Liver (tissue), 9 donors: Measurements from ENCODE around the gene F7. TPM values are rescaled to one million over a fixed set of nuclear protein-coding genes. Genes with fewer than 3 reads are reported as not detected.

ENCODE experiments used
- DNase-seq: peaks from one replicate; pipeline ENCODE4 v3.0.0-alpha.2; 2017; ENCODE audit warnings: low spot score
- H3K27ac ChIP-seq, 2 donors: one replicate each; pipeline ENCODE4 v1.7.0; 2013; ENCODE audit warnings: inconsistent platforms in 2 of 2, low read length in 2 of 2, control low read depth in 1 of 2, low read depth in 1 of 2, mild to moderate bottlenecking in 1 of 2
- H3K27me3 ChIP-seq, 4 donors: one replicate each; pipeline versions ENCODE4 v1.6.1 to v1.7.0; 2013; ENCODE audit warnings: low read length in 3 of 4, inconsistent platforms in 1 of 4, mild to moderate bottlenecking in 1 of 4, moderate library complexity in 1 of 4; ENCODE audit not compliant: control insufficient read depth in 4 of 4, insufficient read depth in 4 of 4
- H3K36me3 ChIP-seq, 4 donors: one replicate each; pipeline versions ENCODE4 v1.6.1 to v1.7.0; 2013; ENCODE audit warnings: low read length in 3 of 4, mild to moderate bottlenecking in 3 of 4, low read depth in 1 of 4, moderate library complexity in 1 of 4; ENCODE audit not compliant: control insufficient read depth in 4 of 4, insufficient read depth in 3 of 4
- H3K4me1 ChIP-seq, 4 donors: one replicate each; pipeline versions ENCODE4 v1.6.1 to v1.7.0; 2013; ENCODE audit warnings: low read length in 3 of 4, mild to moderate bottlenecking in 3 of 4, moderate library complexity in 1 of 4; ENCODE audit not compliant: control insufficient read depth in 4 of 4, insufficient read depth in 4 of 4
- H3K4me3 ChIP-seq, 3 donors: one replicate each; pipeline versions ENCODE4 v1.6.1 to v1.7.0; 2013; ENCODE audit warnings: low read length in 3 of 3, control low read depth in 1 of 3, low read depth in 1 of 3, mild to moderate bottlenecking in 1 of 3
- H3K9ac ChIP-seq, 2 donors: one replicate each; pipeline ENCODE4 v1.7.0; 2013; ENCODE audit warnings: low read length in 2 of 2, mild to moderate bottlenecking in 2 of 2, moderate library complexity in 2 of 2, control low read depth in 1 of 2, low read depth in 1 of 2
- H3K9me3 ChIP-seq, 4 donors: one replicate each; pipeline versions ENCODE4 v1.6.1 to v1.7.0; 2013; ENCODE audit warnings: low read length in 3 of 4; ENCODE audit not compliant: control insufficient read depth in 4 of 4
- EGR1 ChIP-seq, 2 donors: IDR thresholded peaks; 2 replicates each; pipeline ENCODE4 v1.6.1; 2016 to 2018; ENCODE audit warnings: antibody characterized with exemption in 2 of 2, low read depth in 2 of 2
- FOXA1 ChIP-seq: IDR thresholded peaks from 2 replicates; pipeline ENCODE4 v1.6.1; 2016; ENCODE audit warnings: antibody characterized with exemption
- FOXA2 ChIP-seq: IDR thresholded peaks from 2 replicates; pipeline ENCODE4 v1.6.1; 2016; ENCODE audit warnings: antibody characterized with exemption
- GABPA ChIP-seq, 2 donors: IDR thresholded peaks in 1 of 2; conservative IDR thresholded peaks in 1 of 2; 2 replicates each; pipeline ENCODE4 v1.6.1; 2016; ENCODE audit warnings: antibody characterized with exemption in 2 of 2, mild to moderate bottlenecking in 1 of 2, moderate library complexity in 1 of 2
- HNF4A ChIP-seq, 2 donors: conservative IDR thresholded peaks; 2 replicates each; pipeline ENCODE4 v1.6.1; 2016; ENCODE audit warnings: antibody characterized with exemption in 2 of 2, mild to moderate bottlenecking in 2 of 2
- HNF4G ChIP-seq: IDR thresholded peaks from 2 replicates; pipeline ENCODE4 v1.6.1; 2016; ENCODE audit warnings: antibody characterized with exemption
- JUND ChIP-seq, 2 donors: IDR thresholded peaks; 2 replicates each; pipeline ENCODE4 v1.6.1; 2016; ENCODE audit warnings: antibody characterized with exemption in 2 of 2
- NR2F2 ChIP-seq: IDR thresholded peaks from 2 replicates; pipeline ENCODE4 v1.6.1; 2016; ENCODE audit warnings: antibody characterized with exemption
- RAD21 ChIP-seq, 2 donors: IDR thresholded peaks; 2 replicates each; pipeline ENCODE4 v1.6.1; 2016; ENCODE audit warnings: antibody characterized with exemption in 2 of 2, mild to moderate bottlenecking in 2 of 2
- RXRA ChIP-seq, 2 donors: IDR thresholded peaks; 2 replicates each; pipeline ENCODE4 v1.6.1; 2017 to 2018; ENCODE audit warnings: antibody characterized with exemption in 2 of 2, mild to moderate bottlenecking in 1 of 2
- SP1 ChIP-seq: IDR thresholded peaks from 2 replicates; pipeline ENCODE4 v1.6.1; 2018; ENCODE audit warnings: antibody characterized with exemption, mild to moderate bottlenecking
- TAF1 ChIP-seq: conservative IDR thresholded peaks from 2 replicates; pipeline ENCODE4 v1.6.1; 2016; ENCODE audit warnings: antibody characterized with exemption, mild to moderate bottlenecking
- YY1 ChIP-seq: IDR thresholded peaks from 2 replicates; pipeline ENCODE4 v1.6.1; 2016; ENCODE audit warnings: antibody characterized with exemption, mild to moderate bottlenecking
- WGBS: extraction: QIAGEN DNeasy Blood & Tissue Kit; methylation state at CpG from one replicate; pipeline ENCODE4 v1.1.7; 2013; 5-methylcytosine and 5-hydroxymethylcytosine counted together
- polyA plus RNA-seq, 2 donors: library from polyadenylated mRNA; stranded (reverse) in 1 of 2; unstranded in 1 of 2; fragments of 200-250 nt in 1 of 2; fragments of >200 nt in 1 of 2; fragmentation: Nextera tagmentation in 1 of 2; extraction: Ambion mirVana in 1 of 2; gene quantifications; one replicate each; pipeline versions ENCODE4 v1.2.1 to v1.2.3, GENCODE V29; 2013 to 2015
- total RNA-seq, 2 donors: library from RNA; depleted of rRNA; stranded (reverse); fragments of >200 nt; gene quantifications; one replicate each; pipeline ENCODE4 v1.2.3, GENCODE V29; 2014
- TF ChIP-seq, protein P1 (sequence below): IDR thresholded peaks from 2 replicates; pipeline ENCODE4 v1.6.1; 2016; ENCODE audit warnings: antibody characterized with exemption, mild to moderate bottlenecking
- TF ChIP-seq, protein P2 (sequence below): IDR thresholded peaks from 2 replicates; pipeline ENCODE4 v1.6.1; 2016; ENCODE audit warnings: antibody characterized with exemption
- TF ChIP-seq, protein P3 (sequence below): IDR thresholded peaks from 2 replicates; pipeline ENCODE4 v1.6.1; 2016; ENCODE audit warnings: antibody characterized with exemption
- TF ChIP-seq, protein P4 (sequence below): fragments of 150-350 bp; IDR thresholded peaks from 2 replicates; pipeline ENCODE4 v1.5.1; 2017; ENCODE audit warnings: improper control_type of control experiment, low read depth, low read length; ENCODE audit not compliant: missing input control
- TF ChIP-seq, protein P5 (sequence below): IDR thresholded peaks from 2 replicates; pipeline ENCODE4 v1.6.1; 2016; ENCODE audit warnings: antibody characterized with exemption
- donor health status: healthy.
- donor health status: healthy.
- donor health status: healthy.
- donor health status: healthy.
- donor health status: healthy.

The F7 gene
- total and polyA plus RNA-seq, 4 donors: 46.6 to 92.6 (median 66.2) TPM

DNA sequence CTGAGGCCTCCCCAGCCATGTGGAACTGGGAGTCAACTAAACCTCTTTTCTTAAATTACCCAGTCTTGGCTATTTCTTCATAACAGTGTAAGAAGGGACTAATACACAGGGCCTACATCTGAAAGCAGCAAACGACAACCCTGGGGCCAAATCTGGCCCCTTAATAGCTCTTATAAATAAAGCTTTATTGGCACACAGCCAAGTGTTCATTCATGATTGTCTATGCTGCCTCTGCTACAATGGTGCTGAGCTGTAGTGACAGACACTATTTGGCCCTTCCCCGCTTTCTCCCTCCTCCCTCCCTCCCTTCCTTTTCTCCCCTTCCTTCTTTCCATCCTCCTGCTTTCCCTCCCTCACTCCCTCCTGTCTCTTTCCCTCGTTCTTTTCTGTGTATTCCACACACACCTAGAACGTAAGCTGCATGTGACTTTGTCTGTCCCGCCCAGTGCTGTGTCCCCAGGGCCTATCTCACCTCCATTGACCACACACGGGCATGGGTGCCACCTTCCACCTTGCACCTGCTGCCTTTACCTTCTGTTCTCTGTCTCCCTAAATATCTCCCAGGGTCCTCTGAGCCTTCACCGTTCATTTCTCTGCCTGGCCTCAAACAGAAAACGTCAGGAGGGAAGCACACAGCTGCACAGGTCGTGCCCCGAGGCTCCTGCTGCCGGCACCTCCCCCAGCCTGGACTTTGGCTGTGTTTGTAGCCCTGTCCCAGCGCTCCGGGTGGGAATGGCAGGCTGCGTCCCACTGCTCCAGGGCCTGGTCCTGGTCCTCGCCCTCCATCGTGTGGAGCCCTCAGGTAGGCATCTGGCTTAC is 52.5 kb downstream of the F7 start, which contains the start of gene PROZ:
Gene PROZ (plus strand): TSS at position 720 of the 819 bp plus-strand sequence. CDS start 13 bp downstream, at position 733.
- peak within 1 kb of the TSS; percentile 66 to 78 for H3K9ac ChIP-seq
- no peaks in the 10 kb centered on the region for H3K9me3 ChIP-seq
- peaks cover 0 to 35% (median 22%) of the 10 kb centered on the region in 4 donors for H3K4me1 ChIP-seq
- H3K36me3 ChIP-seq: peaks cover 0 to 5% (median 2%) of the 10 kb centered on the region in 4 donors
- TF ChIP-seq TAF1: no peak
- no peak for TF ChIP-seq FOXA1
- TF ChIP-seq SP1: peak; percentile 95
- TF ChIP-seq YY1: peak; percentile 81
- TF ChIP-seq HNF4A (conservative IDR thresholded peaks at IDR 0.05): peak; percentile 90 to 91
- peak in 1 of 2 donors; percentile 41 for TF ChIP-seq EGR1 (IDR thresholded peaks at IDR 0.05; ENCODE audit: low read depth in 2 of 2)
- no peak for TF ChIP-seq GABPA (IDR thresholded peaks at IDR 0.05 in 1 of 2, conservative IDR thresholded peaks at IDR 0.05 in 1 of 2)
- TF ChIP-seq RAD21 (IDR thresholded peaks at IDR 0.05): peak; percentile 33 to 60
- TF ChIP-seq HNF4G: peak; percentile 84
- peak; percentile 15 for TF ChIP-seq FOXA2
- TF ChIP-seq NR2F2: peak; percentile 18
- TF ChIP-seq RXRA (IDR thresholded peaks at IDR 0.05): peak; percentile 71 to 77
- TF ChIP-seq, protein P1, sequence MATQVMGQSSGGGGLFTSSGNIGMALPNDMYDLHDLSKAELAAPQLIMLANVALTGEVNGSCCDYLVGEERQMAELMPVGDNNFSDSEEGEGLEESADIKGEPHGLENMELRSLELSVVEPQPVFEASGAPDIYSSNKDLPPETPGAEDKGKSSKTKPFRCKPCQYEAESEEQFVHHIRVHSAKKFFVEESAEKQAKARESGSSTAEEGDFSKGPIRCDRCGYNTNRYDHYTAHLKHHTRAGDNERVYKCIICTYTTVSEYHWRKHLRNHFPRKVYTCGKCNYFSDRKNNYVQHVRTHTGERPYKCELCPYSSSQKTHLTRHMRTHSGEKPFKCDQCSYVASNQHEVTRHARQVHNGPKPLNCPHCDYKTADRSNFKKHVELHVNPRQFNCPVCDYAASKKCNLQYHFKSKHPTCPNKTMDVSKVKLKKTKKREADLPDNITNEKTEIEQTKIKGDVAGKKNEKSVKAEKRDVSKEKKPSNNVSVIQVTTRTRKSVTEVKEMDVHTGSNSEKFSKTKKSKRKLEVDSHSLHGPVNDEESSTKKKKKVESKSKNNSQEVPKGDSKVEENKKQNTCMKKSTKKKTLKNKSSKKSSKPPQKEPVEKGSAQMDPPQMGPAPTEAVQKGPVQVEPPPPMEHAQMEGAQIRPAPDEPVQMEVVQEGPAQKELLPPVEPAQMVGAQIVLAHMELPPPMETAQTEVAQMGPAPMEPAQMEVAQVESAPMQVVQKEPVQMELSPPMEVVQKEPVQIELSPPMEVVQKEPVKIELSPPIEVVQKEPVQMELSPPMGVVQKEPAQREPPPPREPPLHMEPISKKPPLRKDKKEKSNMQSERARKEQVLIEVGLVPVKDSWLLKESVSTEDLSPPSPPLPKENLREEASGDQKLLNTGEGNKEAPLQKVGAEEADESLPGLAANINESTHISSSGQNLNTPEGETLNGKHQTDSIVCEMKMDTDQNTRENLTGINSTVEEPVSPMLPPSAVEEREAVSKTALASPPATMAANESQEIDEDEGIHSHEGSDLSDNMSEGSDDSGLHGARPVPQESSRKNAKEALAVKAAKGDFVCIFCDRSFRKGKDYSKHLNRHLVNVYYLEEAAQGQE: peak; percentile 86
- TF ChIP-seq, protein P2, sequence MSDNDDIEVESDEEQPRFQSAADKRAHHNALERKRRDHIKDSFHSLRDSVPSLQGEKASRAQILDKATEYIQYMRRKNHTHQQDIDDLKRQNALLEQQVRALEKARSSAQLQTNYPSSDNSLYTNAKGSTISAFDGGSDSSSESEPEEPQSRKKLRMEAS: peak; percentile 84
- TF ChIP-seq, protein P3, sequence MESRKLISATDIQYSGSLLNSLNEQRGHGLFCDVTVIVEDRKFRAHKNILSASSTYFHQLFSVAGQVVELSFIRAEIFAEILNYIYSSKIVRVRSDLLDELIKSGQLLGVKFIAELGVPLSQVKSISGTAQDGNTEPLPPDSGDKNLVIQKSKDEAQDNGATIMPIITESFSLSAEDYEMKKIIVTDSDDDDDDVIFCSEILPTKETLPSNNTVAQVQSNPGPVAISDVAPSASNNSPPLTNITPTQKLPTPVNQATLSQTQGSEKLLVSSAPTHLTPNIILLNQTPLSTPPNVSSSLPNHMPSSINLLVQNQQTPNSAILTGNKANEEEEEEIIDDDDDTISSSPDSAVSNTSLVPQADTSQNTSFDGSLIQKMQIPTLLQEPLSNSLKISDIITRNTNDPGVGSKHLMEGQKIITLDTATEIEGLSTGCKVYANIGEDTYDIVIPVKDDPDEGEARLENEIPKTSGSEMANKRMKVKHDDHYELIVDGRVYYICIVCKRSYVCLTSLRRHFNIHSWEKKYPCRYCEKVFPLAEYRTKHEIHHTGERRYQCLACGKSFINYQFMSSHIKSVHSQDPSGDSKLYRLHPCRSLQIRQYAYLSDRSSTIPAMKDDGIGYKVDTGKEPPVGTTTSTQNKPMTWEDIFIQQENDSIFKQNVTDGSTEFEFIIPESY: no peak
- peak within 1 kb of the TSS; percentile 50 to 91 (median 62) for H3K4me3 ChIP-seq
- no peaks in the 10 kb centered on the region for H3K27me3 ChIP-seq
- peak; percentile 69 for DNase-seq
- 31% methylated on average over 16 of the region's 16 CpGs for whole genome bisulfite sequencing
- H3K27ac ChIP-seq: peak within 1 kb of the TSS; percentile 89 to 97

DNA sequence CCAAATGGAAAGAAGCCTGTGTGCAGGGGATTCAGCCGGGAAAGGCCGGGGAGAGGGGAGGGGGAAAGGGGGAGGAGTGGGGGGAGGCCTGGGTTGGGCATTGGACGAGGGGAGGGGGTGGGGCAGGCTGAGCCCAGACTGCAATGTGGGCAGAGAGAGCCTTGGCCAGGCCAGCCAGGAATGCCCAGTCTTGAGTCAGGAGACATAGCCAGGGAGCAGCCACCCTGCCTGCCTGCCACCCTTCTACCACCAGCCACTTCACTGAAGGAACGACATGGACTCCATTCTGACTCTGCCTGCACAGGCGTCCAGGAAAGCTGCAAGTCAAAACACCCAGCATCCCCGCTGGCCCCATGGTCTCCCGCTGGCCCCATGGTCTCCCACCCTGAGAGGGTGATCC is 53.4 kb downstream of the F7 start:
- H3K9ac ChIP-seq: peak overlapping the region; percentile 66 to 78
- H3K4me3 ChIP-seq: peak overlapping the region; percentile 50 to 91 (median 62)
- no peak for DNase-seq
- TF ChIP-seq TAF1 (no peak), JUND (IDR thresholded peaks at IDR 0.05) (no peak), RXRA (IDR thresholded peaks at IDR 0.05) (no peak), NR2F2 (no peak), YY1 (no peak), FOXA2 (no peak), RAD21 (IDR thresholded peaks at IDR 0.05) (no peak), HNF4G (no peak)
- TF ChIP-seq, protein P4, sequence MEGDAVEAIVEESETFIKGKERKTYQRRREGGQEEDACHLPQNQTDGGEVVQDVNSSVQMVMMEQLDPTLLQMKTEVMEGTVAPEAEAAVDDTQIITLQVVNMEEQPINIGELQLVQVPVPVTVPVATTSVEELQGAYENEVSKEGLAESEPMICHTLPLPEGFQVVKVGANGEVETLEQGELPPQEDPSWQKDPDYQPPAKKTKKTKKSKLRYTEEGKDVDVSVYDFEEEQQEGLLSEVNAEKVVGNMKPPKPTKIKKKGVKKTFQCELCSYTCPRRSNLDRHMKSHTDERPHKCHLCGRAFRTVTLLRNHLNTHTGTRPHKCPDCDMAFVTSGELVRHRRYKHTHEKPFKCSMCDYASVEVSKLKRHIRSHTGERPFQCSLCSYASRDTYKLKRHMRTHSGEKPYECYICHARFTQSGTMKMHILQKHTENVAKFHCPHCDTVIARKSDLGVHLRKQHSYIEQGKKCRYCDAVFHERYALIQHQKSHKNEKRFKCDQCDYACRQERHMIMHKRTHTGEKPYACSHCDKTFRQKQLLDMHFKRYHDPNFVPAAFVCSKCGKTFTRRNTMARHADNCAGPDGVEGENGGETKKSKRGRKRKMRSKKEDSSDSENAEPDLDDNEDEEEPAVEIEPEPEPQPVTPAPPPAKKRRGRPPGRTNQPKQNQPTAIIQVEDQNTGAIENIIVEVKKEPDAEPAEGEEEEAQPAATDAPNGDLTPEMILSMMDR: no peak
- TF ChIP-seq, protein P5, sequence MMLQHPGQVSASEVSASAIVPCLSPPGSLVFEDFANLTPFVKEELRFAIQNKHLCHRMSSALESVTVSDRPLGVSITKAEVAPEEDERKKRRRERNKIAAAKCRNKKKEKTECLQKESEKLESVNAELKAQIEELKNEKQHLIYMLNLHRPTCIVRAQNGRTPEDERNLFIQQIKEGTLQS: no peak
- TF ChIP-seq, protein P1: no peak

More for the DNA sequence above, 53.4 kb downstream of the F7 start:
- peak overlapping the region; percentile 89 to 97 for H3K27ac ChIP-seq
- no peaks in the 10 kb centered on the region for H3K9me3 ChIP-seq
- H3K4me1 ChIP-seq: peaks cover 0 to 35% (median 20%) of the 10 kb centered on the region in 4 donors
- no peaks in the 10 kb centered on the region for H3K27me3 ChIP-seq
- WGBS: 31% methylated on average over 7 of the region's 7 CpGs
- H3K36me3 ChIP-seq: peaks cover 0 to 5% (median 2%) of the 10 kb centered on the region in 4 donors
